ENCODE data around the gene GRB10. TPM values are rescaled to one million over a fixed set of nuclear protein-coding genes. Genes with fewer than 3 reads are reported as not detected.

GRB10 gene
- total RNA-seq, 4 donors from 2014 or later: 32.1 to 50.3 (median 38.1) TPM

DNA sequence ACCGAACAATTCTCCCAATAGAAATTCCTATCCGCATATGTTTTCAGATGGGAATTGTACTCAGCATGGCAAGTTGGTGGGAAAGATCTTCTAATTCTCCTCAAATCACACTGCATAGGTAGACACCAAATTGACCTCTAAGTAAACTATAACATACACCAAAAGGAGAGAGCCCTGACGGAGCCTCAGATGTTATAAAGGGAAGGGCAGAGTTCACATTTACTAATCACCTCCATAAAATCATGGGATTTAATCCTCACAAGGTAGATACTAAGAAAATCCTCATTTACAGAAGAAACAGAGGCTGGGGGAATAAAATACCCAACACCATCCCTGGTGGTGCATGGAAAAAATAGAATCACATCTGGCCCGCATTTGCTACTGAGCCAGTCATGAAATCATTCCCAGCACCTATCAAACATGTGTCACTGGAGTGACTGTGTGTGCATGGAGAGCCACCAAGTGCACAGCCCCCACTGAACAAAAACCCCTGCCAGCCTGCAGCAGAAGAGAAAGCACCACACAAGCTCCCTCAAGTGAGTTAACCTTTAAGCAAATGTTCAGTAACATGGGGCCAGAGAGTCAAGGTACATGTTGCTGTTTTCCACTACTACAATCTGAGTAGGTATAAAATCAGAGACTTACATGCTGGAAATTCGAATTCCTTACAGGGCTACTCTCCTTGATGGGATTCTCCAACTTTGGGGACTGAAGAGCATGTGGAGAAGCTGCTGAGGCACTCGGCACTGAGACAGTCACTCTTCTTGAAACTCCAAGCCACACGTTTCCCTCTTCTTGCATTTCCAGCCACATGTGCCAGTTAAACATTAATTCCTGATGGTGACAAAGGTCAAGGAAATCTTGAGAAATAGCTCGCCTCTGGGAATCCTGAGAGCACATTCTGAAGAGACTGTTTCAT is 217.8 kb downstream of the GRB10 start, which contains the start of gene DDC:
Gene DDC, minus strand, starts transcription at position 766 of the 919 bp plus-strand sequence. CDS start 21,320 bp downstream, outside the sequence.
- Histone ChIP-seq H3K36me3 (no peaks in the 10 kb centered on the region), H3K9me3 (no peaks in the 10 kb centered on the region), H3K27me3 (no peaks in the 10 kb centered on the region), H3K4me3 (peak within 1 kb of the TSS in 3 of 4 donors; percentile 16 to 59 (median 56)), H3K4me1 (peaks cover 0 to 33% (median 0%) of the 10 kb centered on the region in 4 donors), H3K27ac (peak within 1 kb of the TSS in 3 of 4 donors; percentile 22 to 76 (median 74))
- TF ChIP-seq POLR2A (IDR thresholded peaks at IDR 0.05): peak in 1 of 2 donors; percentile 33
- TF ChIP-seq, protein P1, sequence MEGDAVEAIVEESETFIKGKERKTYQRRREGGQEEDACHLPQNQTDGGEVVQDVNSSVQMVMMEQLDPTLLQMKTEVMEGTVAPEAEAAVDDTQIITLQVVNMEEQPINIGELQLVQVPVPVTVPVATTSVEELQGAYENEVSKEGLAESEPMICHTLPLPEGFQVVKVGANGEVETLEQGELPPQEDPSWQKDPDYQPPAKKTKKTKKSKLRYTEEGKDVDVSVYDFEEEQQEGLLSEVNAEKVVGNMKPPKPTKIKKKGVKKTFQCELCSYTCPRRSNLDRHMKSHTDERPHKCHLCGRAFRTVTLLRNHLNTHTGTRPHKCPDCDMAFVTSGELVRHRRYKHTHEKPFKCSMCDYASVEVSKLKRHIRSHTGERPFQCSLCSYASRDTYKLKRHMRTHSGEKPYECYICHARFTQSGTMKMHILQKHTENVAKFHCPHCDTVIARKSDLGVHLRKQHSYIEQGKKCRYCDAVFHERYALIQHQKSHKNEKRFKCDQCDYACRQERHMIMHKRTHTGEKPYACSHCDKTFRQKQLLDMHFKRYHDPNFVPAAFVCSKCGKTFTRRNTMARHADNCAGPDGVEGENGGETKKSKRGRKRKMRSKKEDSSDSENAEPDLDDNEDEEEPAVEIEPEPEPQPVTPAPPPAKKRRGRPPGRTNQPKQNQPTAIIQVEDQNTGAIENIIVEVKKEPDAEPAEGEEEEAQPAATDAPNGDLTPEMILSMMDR (IDR thresholded peaks at IDR 0.05): no peak
- DNase-seq: no peak

DNA sequence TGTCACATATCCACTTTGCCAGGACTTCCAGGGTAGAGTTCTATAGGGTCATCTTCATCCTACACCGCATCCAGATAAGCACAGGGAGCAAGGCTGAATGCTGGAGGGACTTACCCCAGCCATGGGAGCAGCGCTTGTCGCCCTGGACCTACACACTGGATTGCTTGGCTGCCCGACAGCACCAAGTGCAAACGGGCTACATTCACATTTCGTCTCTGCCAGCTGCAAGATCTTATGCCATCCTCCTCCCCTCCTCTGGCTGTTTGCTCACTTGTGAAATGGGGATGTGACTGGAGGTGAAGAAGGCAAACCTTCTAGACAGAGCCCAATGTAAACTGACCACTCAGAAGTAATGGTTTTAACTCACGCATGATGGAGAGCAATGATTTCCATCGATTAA is 218.5 kb downstream of the GRB10 start:
- TF ChIP-seq, protein P1 (IDR thresholded peaks at IDR 0.05): no peak
- TF ChIP-seq POLR2A (IDR thresholded peaks at IDR 0.05): no peak
- H3K4me1 ChIP-seq: peaks cover 0 to 33% (median 0%) of the 10 kb centered on the region in 4 donors
- no peaks in the 10 kb centered on the region for H3K27me3 ChIP-seq
- peak overlapping the region in 3 of 4 donors; percentile 16 to 59 (median 56) for H3K4me3 ChIP-seq
- H3K9me3 ChIP-seq: no peaks in the 10 kb centered on the region
- DNase-seq: no peak
- peak overlapping the region in 3 of 4 donors; percentile 22 to 74 (median 68) for H3K27ac ChIP-seq
- no peaks in the 10 kb centered on the region for H3K36me3 ChIP-seq

DNA sequence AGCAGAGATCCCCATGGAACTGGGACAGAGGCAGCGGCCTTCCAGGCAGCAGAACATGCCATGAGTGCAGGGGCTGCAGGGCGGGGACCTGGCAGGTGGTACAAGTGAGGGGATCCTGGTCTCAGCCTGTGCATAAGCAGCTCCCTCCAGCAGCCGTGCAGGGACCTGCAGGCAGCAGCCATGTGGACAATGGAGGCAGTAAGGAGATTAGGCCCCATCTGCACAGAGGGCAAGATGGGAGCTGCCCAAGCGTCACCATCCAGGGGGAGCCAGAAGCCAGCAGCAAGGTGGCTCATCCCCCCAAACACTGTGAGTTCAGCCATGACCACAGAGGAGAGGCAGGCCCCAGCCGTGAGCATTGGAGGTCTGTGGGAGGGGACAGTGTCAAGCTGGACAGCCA is 220.6 kb downstream of the GRB10 start:
- peak overlapping the region in 1 of 4 donors; percentile 10 for H3K4me3 ChIP-seq
- H3K4me1 ChIP-seq: peaks cover 0 to 48% (median 2%) of the 10 kb centered on the region in 4 donors
- no peaks in the 10 kb centered on the region for H3K27me3 ChIP-seq
- no peaks in the 10 kb centered on the region for H3K36me3 ChIP-seq
- H3K27ac ChIP-seq: no peak overlapping the region
- no peaks in the 10 kb centered on the region for H3K9me3 ChIP-seq
- TF ChIP-seq, protein P1 (IDR thresholded peaks at IDR 0.05): no peak
- no peak for TF ChIP-seq POLR2A (IDR thresholded peaks at IDR 0.05)
- DNase-seq: no peak

DNA sequence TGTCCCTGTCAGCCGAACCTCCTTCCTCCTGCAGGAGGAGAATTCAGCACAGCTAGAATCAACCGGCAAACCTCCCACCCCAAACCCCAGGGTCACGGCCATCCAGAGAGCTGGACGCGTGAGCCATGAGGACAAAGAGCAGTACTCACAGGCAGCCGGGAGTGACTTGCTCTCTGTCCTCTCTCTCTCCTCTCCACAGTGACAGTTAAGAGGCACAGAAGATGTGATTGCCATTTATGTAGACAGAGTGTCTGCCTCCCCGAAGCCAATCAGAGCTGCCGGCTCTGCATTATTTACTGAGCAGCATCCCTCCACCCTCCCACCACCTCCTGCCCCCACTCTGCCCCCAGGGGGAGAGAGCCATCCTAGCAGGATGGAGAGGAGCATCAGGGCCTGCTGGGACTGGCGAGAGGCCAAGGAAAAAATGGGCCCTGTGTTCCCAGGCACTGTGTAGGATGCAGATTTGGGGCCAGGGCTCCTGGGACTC is 221.8 kb downstream of the GRB10 start:
- H3K4me1 ChIP-seq: peaks cover 0 to 57% (median 2%) of the 10 kb centered on the region in 4 donors
- peak overlapping the region in 1 of 4 donors; percentile 25 for H3K4me3 ChIP-seq
- no peaks in the 10 kb centered on the region for H3K36me3 ChIP-seq
- peak in 2 of 3 donors; percentile 71 to 72 for DNase-seq
- H3K27ac ChIP-seq: peak overlapping the region in 2 of 4 donors; percentile 43 to 67
- TF ChIP-seq, protein P1 (IDR thresholded peaks at IDR 0.05): peak in 2 of 6 experiments; percentile 13 to 23
- no peak for TF ChIP-seq POLR2A (IDR thresholded peaks at IDR 0.05)
- H3K27me3 ChIP-seq: no peaks in the 10 kb centered on the region
- H3K9me3 ChIP-seq: no peaks in the 10 kb centered on the region

DNA sequence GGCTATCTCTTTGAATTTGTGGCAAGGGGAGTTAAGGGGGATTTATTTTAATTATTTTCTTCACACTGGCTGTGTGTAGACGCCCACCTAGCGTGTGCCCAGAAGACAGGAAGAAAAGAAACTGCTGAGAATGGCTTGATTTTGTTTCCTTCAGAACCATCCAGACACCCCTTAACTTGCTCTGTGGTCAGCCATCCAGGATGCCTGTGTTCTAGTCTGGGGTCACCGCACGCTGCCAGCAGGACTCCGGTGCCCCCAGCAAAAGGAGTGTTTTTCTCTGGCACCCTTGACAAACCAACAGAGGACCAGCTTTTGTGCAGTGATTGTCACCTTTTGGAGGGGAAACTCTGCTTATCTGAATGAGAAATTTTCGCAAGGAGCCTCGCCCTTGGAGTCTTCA is 222.8 kb downstream of the GRB10 start:
- DNase-seq: no peak
- Histone ChIP-seq H3K36me3 (no peaks in the 10 kb centered on the region), H3K9me3 (no peaks in the 10 kb centered on the region), H3K4me1 (peaks cover 0 to 64% (median 2%) of the 10 kb centered on the region in 4 donors), H3K27ac (no peak overlapping the region), H3K4me3 (no peak overlapping the region), H3K27me3 (no peaks in the 10 kb centered on the region)
- TF ChIP-seq, protein P1 (IDR thresholded peaks at IDR 0.05): no peak
- no peak for TF ChIP-seq POLR2A (IDR thresholded peaks at IDR 0.05)

Data from Peyer's patch (tissue), 4 donors.